ENCODE results near the gene GABRB1.

The GABRB1 gene

DNA sequence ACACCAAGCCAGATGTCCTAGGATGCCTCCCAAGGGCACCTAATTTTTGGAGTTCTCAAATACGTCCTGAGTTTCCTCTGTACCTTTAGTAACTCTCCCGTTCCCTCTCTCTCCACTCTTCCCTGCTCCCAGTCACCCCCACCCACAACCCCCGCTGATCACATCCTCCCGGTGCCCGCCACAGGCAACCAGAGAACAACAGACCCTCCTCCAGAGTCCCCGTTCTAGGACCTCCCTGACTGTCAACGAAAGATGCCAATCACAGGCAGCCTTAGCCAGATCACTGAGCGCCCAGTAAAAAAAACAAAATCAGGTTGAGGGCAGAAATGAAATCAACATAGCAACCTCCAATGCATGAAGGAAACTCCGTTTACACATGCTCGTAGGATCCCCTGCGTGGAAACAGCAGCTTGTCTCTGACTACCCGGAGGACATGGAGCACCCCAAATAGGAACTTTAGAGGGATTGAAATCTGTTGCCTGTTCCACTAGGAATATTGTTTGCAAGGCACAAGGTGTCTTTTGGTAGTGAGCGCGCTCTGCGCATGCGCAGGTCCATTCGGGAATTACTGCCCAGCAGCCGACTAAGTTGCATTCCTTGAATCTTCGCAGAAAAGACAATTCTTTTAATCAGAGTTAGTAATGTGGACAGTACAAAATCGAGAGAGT is at the start of gene GABRB1:
Gene GABRB1 (plus strand): TSS at position 557 of the 668 bp plus-strand sequence.
- no peak within 1 kb of the TSS for H3K9ac ChIP-seq (ENCODE audit: low read length)

DNA sequence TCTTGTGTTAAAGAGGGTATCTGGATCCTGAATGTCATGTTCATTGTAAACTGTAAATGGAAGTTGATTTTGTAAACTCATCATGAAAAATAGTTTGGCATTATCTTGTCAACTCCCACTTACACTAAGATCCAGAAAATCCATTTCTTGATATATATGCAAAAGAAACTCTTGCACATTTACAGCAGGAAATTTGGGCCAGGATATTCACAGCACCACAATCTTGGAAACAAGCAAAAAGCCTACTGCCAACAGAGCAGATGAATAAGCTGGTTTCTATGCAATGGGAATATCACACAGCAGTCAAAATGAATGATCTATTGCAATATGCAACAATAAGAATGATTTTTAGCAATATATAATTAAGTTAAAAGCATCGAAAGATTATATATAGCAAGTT is 46.6 kb upstream of the GABRB1 start:
- TF ChIP-seq EZH2 (IDR thresholded peaks at IDR 0.05; ENCODE audit: borderline replicate concordance, low read length) = no peak
- TF ChIP-seq, protein P1, sequence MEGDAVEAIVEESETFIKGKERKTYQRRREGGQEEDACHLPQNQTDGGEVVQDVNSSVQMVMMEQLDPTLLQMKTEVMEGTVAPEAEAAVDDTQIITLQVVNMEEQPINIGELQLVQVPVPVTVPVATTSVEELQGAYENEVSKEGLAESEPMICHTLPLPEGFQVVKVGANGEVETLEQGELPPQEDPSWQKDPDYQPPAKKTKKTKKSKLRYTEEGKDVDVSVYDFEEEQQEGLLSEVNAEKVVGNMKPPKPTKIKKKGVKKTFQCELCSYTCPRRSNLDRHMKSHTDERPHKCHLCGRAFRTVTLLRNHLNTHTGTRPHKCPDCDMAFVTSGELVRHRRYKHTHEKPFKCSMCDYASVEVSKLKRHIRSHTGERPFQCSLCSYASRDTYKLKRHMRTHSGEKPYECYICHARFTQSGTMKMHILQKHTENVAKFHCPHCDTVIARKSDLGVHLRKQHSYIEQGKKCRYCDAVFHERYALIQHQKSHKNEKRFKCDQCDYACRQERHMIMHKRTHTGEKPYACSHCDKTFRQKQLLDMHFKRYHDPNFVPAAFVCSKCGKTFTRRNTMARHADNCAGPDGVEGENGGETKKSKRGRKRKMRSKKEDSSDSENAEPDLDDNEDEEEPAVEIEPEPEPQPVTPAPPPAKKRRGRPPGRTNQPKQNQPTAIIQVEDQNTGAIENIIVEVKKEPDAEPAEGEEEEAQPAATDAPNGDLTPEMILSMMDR (IDR thresholded peaks at IDR 0.05; ENCODE audit: low read length) = no peak
- Histone ChIP-seq H3K9ac (ENCODE audit: low read length) (no peak overlapping the region), H3K4me1 (ENCODE audit: insufficient read depth, low read length, severe bottlenecking) (no peaks in the 10 kb centered on the region), H3K9me3 (ENCODE audit: low read length) (no peaks in the 10 kb centered on the region), H3K4me3 (ENCODE audit: low read depth, low read length, poor library complexity, severe bottlenecking) (no peak overlapping the region), H3K36me3 (ENCODE audit: insufficient read depth, low read length) (no peaks in the 10 kb centered on the region), H3F3A (ENCODE audit: insufficient read depth, low read length) (no peaks in the 10 kb centered on the region), H4K20me1 (ENCODE audit: insufficient read depth, low read length) (no peaks in the 10 kb centered on the region), H3K27me3 (ENCODE audit: insufficient read depth, low read length) (no peaks in the 10 kb centered on the region), H3K79me2 (ENCODE audit: insufficient read depth, low read length) (no peaks in the 10 kb centered on the region), H3K27ac (ENCODE audit: low read depth, low read length, poor library complexity, severe bottlenecking) (no peak overlapping the region), H3K4me2 (ENCODE audit: low read length) (no peak overlapping the region), H3K9me2 (ENCODE audit: low read depth, low read length) (no peaks in the 10 kb centered on the region), H2AFZ (ENCODE audit: low read length) (no peak overlapping the region)

More for the DNA sequence above, at the start of gene GABRB1:
- Histone ChIP-seq H3K4me1 (ENCODE audit: insufficient read depth, low read length, severe bottlenecking) (no peaks in the 10 kb centered on the region), H3K79me2 (ENCODE audit: insufficient read depth, low read length) (no peaks in the 10 kb centered on the region), H3K9me2 (ENCODE audit: low read depth, low read length) (no peaks in the 10 kb centered on the region), H3K27ac (ENCODE audit: low read depth, low read length, poor library complexity, severe bottlenecking) (no peak within 1 kb of the TSS), H3K27me3 (ENCODE audit: insufficient read depth, low read length) (no peaks in the 10 kb centered on the region), H4K20me1 (ENCODE audit: insufficient read depth, low read length) (no peaks in the 10 kb centered on the region), H3K36me3 (ENCODE audit: insufficient read depth, low read length) (no peaks in the 10 kb centered on the region), H3K4me2 (ENCODE audit: low read length) (no peak within 1 kb of the TSS), H3K9me3 (ENCODE audit: low read length) (no peaks in the 10 kb centered on the region), H2AFZ (ENCODE audit: low read length) (no peak within 1 kb of the TSS), H3K4me3 (ENCODE audit: low read depth, low read length, poor library complexity, severe bottlenecking) (no peak within 1 kb of the TSS), H3F3A (ENCODE audit: insufficient read depth, low read length) (no peaks in the 10 kb centered on the region)
- TF ChIP-seq, protein P1 (IDR thresholded peaks at IDR 0.05; ENCODE audit: low read length) = no peak
- TF ChIP-seq EZH2 (IDR thresholded peaks at IDR 0.05; ENCODE audit: borderline replicate concordance, low read length) = no peak

DNA sequence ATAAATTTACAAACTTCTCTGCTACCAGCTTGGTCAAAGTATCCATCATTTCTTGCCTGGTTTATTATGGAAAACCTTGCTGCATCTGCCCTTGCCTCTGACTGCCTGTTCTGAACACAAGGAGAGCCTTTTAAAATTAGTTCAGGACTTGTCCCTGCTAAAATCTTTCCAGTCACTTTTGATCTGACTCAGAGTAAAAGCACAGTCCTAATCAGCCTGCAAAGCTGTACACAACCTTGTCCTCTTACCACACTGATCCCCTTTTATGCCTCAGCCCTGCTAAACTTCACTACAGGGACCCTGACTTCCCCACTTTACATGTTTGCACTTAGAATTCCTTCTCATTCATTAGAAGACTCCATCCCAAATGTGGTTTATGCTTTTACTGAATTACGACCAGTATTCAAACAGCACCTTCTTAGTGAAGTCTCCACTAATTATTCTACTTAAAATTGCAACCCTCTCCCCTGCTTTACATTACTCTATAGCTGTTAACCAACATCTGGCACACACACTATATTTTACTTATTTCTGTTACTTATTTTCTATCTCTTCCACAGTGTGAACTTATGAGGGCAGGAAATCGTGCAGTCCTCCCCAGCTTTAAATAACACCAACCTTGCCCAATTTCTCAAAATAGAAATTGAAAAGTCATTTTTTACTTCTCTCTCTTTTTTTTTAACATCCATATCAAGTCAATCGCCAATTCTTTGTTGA is 44.3 kb upstream of the GABRB1 start:
- Histone ChIP-seq H3K27me3 (ENCODE audit: insufficient read depth, low read length) (no peaks in the 10 kb centered on the region), H3K79me2 (ENCODE audit: insufficient read depth, low read length) (no peaks in the 10 kb centered on the region), H4K20me1 (ENCODE audit: insufficient read depth, low read length) (no peaks in the 10 kb centered on the region), H3K4me2 (ENCODE audit: low read length) (no peak overlapping the region), H2AFZ (ENCODE audit: low read length) (no peak overlapping the region), H3K9me2 (ENCODE audit: low read depth, low read length) (no peaks in the 10 kb centered on the region), H3K9ac (ENCODE audit: low read length) (no peak overlapping the region), H3K4me1 (ENCODE audit: insufficient read depth, low read length, severe bottlenecking) (no peaks in the 10 kb centered on the region), H3K9me3 (ENCODE audit: low read length) (no peaks in the 10 kb centered on the region), H3F3A (ENCODE audit: insufficient read depth, low read length) (no peaks in the 10 kb centered on the region), H3K36me3 (ENCODE audit: insufficient read depth, low read length) (no peaks in the 10 kb centered on the region), H3K4me3 (ENCODE audit: low read depth, low read length, poor library complexity, severe bottlenecking) (no peak overlapping the region), H3K27ac (ENCODE audit: low read depth, low read length, poor library complexity, severe bottlenecking) (no peak overlapping the region)
- TF ChIP-seq, protein P1 (IDR thresholded peaks at IDR 0.05; ENCODE audit: low read length) = no peak
- no peak for TF ChIP-seq EZH2 (IDR thresholded peaks at IDR 0.05; ENCODE audit: borderline replicate concordance, low read length)
